GM18498 (cell line): Measurements from ENCODE around the gene ANKDD1A.

Experiments used
- ATAC-seq: cut with Tn5 transposase; IDR thresholded peaks from one replicate; pipeline ENCODE4 v1.9.1; 2021; ENCODE audit warnings: mild to moderate bottlenecking, moderate library complexity; ENCODE audit not compliant: unreplicated experiment

Gene ANKDD1A

DNA sequence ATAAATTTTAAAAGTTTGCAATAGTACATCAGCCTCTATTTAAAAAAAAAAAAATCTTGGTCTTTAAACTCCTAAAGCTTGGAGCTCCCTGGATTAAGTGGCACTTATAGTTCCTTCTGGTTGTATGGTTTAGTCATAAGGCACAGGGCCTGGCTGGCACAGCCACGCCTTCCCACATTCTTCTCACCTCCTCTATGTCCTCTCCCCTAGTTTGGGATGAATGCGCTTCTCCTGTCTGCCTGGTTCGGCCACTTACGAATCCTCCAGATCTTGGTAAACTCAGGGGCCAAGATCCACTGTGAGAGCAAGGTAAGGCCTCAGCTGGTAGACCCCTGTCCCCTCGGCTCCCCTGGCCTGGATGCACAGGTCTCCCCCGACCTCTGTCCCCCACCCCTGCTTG is 10.0 kb downstream of the ANKDD1A start:
- no peak for ATAC-seq

DNA sequence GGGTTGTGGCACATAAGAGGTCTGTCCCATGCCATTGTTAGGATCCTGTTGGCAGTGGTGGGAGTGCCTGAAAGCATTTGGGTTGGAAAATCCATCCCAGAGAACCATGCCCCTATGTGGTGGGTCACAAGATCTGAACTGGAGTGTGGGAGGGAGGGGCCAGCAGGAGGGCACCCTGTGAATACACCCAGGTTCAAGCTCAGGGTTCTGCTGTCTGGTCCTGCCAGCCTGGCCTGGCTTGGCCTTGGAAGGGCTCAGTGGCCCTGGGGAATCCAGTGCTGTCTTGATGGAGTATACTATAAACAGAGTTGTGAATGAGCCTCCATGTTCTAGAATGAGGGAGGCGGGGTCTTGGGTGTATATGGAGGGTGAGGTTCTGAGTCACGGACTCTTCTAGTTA is 11.8 kb downstream of the ANKDD1A start:
- no peak for ATAC-seq

DNA sequence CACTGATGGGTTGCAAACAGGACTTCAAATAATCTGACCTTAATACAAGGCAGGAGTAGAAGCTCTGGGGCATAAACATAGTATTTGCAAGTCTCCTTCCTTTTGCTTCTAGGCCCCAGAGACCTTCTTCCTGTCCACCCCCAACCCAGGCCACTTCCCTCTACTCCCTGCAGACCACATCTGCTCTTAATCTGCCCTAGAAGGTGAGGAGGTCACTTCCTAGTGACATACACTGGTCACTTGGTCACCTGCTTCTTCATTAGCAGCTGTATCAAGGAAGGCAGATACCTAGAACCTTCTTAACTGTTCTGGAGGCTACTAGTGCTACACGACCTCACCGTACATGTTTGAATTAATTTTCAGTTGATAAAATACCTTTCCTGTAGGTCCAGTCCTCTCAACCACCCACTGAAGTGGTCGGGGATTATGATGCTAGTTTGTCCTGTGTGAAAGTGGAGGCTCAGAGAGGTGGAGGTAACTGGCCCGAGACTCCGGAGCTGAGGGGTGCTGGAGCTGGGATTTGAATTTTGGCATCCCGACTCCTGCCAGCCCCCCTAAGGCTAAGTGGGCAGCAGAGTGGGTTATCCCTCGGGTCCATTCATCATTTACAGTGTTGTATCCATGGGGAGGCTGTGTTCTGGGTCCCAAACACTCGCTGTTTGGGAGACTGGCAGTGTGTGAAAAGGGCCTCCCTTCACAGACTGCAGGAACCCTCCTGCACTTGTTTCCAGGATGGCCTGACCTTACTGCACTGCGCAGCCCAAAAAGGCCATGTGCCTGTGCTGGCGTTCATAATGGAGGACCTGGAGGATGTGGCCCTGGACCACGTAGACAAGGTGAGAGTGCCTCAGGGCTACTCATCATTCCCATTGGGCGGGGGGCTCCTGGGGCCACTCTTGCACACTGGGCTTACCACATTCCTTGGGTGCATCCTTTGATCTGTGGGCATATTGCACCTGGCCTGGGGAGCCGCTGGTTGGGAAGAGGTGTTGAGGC is 13.9 kb downstream of the ANKDD1A start:
- no peak for ATAC-seq

DNA sequence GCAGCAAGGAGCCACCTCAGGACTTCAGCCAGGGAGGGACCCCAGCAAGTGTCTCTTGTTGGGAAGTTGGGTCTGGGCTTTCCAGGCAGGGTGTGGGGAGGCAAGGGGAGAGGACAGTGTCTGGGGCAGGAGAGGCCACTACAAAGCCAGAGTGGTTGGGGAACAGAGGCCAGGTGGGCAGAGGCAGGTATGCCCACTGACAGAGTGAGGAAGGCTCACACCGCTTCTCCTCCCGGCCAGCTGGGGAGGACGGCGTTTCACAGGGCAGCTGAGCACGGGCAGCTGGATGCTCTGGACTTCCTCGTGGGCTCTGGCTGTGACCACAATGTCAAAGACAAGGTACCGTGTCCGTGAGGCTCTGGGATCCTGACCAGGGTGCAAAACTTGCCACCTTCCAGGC is 15.0 kb downstream of the ANKDD1A start:
- ATAC-seq = no peak

DNA sequence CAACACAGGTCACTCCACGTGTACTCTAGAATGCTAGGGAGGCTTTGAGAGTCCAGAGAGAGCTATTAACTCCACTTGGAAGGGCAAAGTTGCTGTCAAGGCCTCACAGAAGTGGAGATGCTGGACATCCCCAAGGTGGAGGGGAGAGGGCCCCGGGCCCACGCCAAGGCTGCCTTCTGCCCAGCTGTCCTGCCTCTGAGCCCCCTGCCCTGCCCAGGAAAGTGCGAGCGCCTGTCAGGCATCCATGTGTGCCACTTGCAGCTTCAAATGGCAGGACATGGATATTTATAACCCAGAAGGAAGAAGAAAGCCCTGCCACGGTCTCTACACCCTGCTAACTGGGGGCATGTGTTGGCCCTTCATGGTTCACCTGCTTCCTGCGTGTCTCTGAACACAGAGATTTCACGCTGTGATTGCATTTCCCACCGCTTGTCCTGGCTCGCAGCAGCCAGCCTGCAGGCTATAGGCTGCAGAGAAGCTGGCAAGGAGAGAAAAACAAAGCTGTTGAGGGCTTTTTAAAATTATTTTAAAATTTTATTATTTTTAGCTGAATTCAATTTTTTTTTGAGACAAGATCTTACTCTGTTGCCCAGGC is 17.0 kb downstream of the ANKDD1A start:
- no peak for ATAC-seq

DNA sequence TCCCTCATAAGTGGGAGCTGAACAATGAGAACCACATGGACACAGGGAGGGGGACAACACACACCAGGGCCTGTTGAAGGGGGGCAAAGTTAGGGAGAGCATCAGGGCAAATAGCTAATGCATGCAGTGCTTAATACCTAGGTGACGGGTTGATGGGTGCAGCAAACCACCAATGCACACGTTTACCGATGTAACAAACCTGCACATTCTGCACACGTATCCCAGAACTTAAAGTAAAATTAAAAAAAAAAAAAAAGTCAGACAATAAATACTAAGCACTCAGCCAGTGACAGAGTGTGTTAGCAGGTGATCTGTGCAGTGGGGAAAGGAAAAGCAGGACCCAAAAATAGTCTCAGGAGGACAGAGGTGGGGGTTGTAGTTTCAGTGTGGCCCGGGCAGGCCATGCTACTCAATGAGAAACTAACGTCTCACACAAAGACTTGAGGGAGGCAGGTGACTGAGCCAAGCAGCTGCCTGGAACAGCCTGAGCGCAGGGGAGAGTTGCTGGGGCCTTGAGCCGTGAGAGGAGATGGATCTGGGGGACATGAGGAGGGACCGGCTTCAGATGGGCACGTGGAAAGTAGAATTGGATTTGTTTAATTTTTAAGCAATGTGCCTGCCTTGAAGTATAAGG is 18.4 kb downstream of the ANKDD1A start:
- ATAC-seq = peak; percentile 79

DNA sequence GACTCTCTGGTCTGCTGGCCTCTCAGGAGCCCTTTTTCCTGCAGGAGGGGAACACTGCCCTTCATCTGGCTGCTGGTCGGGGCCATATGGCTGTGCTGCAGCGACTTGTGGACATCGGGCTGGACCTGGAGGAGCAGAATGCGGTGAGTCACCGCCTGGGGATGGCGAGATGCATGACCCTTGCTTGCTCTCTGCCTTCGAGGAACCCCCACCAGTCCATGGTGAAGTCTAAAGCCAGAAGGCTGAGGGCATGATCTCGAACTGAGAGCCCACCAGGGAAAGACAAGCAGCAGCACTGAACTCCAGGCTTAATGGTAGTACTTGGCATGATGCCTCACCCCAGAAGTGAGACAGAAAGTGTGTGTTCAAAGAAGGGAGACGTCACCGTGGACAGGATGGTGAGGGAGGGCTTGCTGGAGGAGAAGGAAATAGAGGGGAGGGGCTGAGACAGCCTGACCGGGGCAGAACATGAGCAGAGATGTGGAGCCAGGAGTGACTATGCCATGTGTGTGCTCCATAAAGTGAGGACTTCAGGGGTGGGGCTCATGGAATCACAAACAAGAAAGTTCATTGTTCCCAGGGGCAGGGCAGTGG is 19.2 kb downstream of the ANKDD1A start:
- no peak for ATAC-seq

DNA sequence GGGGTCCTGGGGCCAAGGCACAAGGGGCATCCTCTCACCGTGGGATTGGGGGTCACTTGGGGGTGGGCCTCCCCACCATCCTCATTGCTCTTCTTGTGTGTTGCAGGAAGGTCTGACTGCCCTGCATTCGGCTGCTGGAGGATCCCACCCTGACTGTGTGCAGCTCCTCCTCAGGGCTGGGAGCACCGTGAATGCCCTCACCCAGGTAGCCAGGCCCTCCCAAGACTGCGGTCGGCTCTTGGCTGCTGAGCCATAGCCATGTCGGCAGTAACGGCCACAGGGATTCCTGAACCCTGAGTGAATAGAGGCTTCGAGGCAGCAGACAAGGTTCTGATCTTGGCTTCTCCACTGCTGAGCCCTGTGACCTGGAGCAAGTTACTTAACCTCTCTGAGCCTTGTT is 19.7 kb downstream of the ANKDD1A start:
- ATAC-seq = no peak

DNA sequence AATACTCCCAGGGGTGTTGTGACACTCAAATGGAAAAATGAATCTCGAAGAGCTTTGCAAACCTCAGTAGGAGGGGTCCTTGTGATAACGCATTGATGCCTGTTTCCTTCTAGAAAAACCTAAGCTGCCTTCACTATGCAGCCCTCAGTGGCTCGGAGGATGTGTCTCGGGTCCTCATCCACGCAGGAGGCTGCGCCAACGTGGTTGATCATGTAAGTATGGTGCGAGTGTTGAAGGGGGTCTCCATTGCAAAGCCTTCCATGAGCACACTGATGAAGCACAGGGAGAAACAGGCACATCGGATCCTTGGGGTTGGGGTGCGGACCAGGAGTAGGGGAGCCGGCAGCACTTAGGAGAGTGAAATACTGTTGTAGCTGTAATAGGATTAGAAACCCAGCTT is 22.3 kb downstream of the ANKDD1A start:
- no peak for ATAC-seq

DNA sequence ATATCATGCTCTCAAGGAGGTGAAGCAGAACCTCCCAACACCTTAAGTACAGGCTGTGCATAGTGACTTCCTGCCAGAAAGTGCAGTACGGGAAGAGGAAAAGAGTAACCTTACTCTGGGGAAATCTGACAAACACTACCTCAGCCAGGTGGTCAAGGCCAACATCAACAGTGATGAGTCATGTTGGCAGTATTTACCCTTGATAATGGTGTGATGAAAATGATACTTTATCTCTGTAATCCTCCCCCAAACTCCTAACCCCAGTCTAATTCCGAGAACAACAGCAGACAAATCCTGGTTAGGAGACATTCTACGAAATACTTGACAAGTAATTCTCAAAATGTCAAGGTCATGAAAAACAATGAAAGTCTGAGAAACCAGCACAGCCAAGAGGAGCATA is 26.5 kb downstream of the ANKDD1A start:
- no peak for ATAC-seq

DNA sequence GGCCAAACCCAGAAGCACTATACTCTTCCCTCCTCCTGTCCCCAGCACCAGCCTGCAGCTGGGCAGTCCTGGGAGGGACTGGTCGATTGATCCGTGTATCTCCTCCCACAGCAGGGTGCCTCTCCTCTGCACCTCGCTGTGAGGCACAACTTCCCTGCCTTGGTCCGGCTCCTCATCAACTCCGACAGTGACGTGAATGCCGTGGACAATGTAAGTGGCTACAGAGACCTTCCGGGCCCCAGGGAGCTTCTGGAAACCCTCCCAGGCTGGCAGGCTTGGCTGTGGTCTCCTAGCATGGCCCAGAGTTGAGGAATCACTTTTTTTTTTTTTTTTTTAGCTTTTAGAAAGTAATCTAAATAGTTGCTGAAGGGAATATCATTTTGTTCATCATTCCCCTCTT is 30.7 kb downstream of the ANKDD1A start:
- no peak for ATAC-seq

DNA sequence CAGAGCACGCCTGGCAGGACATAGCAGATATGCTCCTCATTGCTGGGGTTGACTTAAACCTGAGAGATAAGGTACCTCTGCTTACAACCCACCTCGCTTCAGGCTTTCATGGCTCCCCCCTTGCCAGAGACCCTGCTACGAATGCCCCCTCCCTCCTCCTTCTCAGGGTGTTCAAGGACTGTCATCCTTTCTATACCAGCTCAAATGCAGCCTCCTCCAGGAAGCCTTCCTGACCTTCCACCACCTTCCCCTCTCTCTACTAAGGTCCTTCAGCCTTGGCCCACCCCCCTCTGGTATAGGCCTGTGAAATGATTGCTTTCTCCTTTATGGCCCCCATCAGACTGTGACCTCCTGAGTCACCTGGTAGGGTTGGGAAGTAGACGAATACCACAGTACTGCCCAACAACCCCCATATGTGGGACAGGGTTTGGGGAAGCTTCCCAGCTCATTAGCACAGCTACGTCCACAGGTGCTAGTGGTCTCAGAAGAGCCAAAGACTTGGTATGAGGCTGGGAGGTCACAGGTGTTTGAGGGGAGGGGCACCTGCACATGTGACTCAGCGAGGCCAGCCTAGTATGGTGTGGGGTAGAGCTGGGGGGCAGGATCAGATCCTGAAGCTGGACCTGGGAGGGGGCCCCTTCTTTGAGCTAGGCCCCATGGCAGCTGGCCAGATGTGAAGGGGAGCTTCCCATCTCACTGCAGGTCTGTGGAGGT is 32.0 kb downstream of the ANKDD1A start:
- ATAC-seq = no peak

DNA sequence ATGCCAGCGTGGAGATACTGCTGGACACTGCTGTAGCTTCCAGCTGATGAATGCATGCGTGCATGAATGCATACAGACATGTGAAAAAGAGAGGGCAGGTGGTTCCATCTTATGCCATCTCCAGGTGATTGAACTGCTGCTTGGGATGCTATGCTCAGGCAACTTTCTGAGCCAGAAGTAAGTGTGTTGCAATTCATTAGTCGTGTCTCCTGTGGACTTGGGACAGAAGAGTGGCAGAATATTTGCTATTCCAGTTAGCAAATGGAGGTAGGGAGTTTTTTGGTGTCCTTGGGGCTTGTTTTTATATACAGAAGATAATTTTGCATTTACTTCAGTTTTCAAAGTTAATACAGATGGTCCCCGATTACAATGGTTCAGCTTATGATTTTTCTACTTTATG is 33.3 kb downstream of the ANKDD1A start:
- ATAC-seq = no peak

DNA sequence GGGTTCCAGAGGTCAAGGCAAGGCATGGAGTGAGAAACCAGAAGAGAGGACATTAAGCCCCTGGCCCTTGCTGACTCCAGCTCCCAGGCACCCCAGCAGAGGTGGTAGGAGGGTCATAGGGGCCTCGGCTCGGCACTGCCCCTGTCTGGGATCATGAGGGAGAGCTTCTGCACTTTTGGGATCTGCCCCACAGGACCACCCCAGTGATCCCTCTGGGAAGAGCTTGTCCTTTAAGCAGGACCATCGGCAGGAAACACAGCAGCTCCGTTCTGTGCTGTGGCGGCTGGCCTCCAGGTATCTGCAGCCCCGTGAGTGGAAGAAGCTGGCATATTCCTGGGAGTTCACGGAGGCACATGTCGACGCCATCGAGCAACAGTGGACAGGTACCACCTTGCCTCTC is 35.5 kb downstream of the ANKDD1A start:
- ATAC-seq = no peak

DNA sequence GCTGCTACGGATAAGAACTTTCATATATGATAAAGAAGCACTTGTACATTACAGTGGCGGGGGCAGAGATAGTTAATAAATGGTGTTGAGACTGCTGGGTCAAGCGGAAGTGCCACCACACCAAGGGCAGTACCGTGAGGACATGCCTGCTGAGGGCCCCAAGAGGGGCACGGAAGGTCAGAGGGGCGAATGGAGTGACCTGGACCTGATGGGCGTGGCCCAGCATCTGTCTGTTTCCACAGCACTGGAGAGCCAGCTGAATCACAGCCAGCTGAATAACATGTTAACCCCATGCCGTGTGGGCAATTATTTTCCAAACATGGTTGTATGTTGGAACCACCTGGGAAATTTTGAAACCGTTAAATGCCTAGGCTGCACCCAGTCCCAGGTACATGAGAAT is 37.2 kb downstream of the ANKDD1A start:
- ATAC-seq = no peak

DNA sequence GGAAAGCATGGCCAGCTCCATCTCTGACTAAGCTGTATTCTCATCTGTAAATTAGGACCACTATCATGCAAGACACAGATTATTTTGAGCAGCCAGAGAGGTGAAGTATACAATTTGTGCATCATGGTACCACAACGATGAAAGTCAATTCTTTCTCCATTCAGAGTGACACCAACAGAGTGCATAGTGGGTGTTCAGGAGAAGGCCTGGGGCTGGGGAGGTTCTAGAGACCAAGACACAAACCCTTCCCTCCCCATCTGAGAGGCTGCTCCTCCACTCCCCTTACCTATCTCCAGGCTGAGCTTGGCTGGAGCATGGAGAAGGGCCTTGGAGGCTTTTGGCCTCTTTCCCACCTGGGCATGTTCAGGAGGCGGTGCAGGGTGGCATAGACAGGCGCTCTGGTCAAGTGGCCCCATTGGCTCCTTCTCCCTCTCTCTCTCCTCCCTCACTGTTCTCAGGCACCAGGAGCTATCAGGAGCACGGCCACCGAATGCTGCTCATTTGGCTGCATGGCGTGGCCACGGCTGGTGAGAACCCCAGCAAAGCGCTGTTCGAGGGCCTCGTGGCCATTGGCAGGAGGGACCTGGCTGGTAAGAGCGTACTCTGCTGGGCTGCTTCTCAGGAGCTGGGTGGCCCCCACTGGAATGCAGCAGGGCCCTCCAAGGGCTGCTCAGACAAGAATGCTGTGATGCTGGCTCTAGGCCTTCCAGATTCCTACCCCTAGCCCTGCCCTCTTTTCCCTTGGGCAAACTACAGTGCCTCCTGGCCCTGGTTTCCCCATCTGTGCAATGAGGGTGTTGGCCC is 37.9 kb downstream of the ANKDD1A start:
- no peak for ATAC-seq

DNA sequence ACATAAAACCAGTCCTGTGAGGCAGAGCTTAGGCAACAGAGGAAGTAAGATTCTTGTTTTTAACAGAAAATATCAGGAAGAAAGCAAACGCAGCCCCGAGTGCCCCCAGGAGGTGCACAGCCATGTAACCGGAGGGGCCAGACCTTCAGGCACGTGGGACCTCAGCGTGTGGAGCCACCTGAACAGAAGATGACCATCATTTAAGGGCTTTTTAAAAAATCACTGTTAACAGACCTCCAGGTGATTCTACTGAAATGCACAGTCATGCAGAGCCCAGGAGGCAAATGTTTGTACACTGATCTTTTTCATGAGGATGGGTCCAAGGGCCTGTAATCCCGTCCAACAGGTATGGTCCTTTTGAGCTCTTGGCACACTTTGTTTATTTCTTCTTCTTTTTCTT is 39.2 kb downstream of the ANKDD1A start:
- no peak for ATAC-seq

DNA sequence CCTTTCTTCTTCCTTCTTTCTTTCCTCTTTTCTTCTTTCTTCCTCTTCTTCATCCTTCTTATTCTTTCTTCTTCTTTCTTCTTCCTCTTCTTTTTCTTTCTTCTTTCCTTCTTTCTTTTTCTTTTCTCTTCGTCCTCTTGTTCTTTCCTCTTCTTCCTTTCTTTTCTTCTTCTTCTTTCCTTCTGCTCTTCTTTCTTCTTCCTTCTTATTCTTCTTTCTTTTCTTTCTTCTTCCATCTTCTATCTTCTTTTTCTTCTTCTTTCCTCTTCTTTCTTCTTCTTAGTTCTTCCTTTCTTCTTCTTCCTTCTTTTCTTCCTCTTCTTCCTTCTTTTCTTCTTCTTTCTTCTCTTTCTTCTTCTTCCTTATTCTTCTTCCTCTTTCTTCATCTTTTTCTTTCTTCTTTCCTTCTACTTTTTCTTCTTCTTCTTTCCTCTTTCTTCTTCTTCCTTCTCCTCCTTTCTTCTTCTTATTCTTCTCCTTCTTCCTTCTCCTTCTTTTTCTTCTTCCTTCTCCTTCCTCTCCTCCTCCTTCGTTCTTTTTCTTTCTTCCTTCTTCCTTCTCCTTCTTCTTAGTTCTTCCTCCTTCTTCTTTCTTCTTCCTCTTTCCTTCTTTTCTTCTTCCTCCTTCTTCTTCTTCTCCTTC is 40.2 kb downstream of the ANKDD1A start:
- ATAC-seq = no peak

DNA sequence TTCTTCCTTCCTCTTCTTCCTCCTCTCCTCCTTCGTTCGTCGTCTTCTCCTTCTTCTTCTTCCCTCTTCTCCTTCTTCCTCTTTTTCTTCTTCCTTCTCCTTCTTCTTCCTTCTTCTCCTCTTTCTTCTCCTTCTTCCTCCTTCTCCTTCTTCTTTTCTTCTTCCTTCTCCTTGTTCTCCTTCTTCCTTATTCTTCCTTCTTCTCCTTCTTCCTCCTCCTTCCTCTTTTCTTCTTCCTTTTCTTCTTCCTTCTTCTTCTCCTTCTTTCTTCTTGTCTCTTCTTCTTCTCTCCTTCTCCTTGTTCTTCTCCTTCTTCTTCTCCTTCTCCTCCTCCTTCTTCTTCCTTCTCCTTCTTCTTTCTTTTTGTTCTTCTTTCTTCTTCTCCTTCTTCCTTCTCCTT is 42.7 kb downstream of the ANKDD1A start:
- no peak for ATAC-seq

DNA sequence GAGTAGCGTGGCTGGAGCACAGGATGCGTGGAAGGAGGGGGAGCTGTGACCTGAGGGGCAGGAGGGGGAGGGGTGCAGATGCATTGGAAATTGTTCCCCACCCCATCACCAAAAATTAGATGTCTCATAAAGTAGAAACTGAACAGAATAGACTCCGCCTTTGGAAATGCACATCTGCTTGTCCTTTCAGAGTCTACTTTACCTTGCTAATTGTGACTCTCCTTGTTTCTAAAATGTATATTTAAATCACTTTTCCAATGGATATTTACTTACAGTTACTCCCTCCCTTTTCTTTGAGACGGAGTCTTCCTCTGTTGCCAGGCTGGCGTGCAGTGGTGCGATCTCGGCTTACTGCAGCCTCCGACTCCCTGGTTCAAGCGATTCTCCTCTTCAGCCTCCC is 47.4 kb downstream of the ANKDD1A start:
- no peak for ATAC-seq
